ENCODE data around the gene SIRPA.

The SIRPA gene

GRCh38 chr20:1870323-1870722, 24.9 kb upstream of the SIRPA start:
- no peak for DNase-seq (ENCODE audit: low read depth in 1 of 2, low spot score in 1 of 2)

GRCh38 chr20:1870792-1871550, 24.2 kb upstream of the SIRPA start:
- DNase-seq (ENCODE audit: low read depth in 1 of 2, low spot score in 1 of 2) = no peak

- no peak for DNase-seq (ENCODE audit: low read depth in 1 of 2, low spot score in 1 of 2)
These were observed 23.3 kb upstream of the SIRPA start for GRCh38 chr20:1871807-1872458.

GRCh38 chr20:1872459-1873097, 22.6 kb upstream of the SIRPA start:
- no peak for DNase-seq (ENCODE audit: low read depth in 1 of 2, low spot score in 1 of 2)

- DNase-seq (ENCODE audit: low read depth in 1 of 2, low spot score in 1 of 2) = no peak
These were observed 20.6 kb upstream of the SIRPA start for GRCh38 chr20:1874450-1875182.

GRCh38 chr20:1875183-1875554, 20.0 kb upstream of the SIRPA start:
- no peak for DNase-seq (ENCODE audit: low read depth in 1 of 2, low spot score in 1 of 2)

- no peak for DNase-seq (ENCODE audit: low read depth in 1 of 2, low spot score in 1 of 2)
These were observed 19.4 kb upstream of the SIRPA start for GRCh38 chr20:1875762-1876161.

GRCh38 chr20:1876217-1876921, 18.8 kb upstream of the SIRPA start:
- DNase-seq (ENCODE audit: low read depth in 1 of 2, low spot score in 1 of 2) = no peak

GRCh38 chr20:1876975-1877608, 18.1 kb upstream of the SIRPA start:
- no peak for DNase-seq (ENCODE audit: low read depth in 1 of 2, low spot score in 1 of 2)

- no peak for DNase-seq (ENCODE audit: low read depth in 1 of 2, low spot score in 1 of 2)
These were observed 17.5 kb upstream of the SIRPA start for GRCh38 chr20:1877609-1878200.

GRCh38 chr20:1879369-1879768, 15.8 kb upstream of the SIRPA start:
- no peak for DNase-seq (ENCODE audit: low read depth in 1 of 2, low spot score in 1 of 2)

- DNase-seq (ENCODE audit: low read depth in 1 of 2, low spot score in 1 of 2) = no peak
These were observed 15.3 kb upstream of the SIRPA start for GRCh38 chr20:1879934-1880333.

- DNase-seq (ENCODE audit: low read depth in 1 of 2, low spot score in 1 of 2) = no peak
These were observed 14.5 kb upstream of the SIRPA start for GRCh38 chr20:1880529-1881239.

GRCh38 chr20:1881240-1881835, 13.9 kb upstream of the SIRPA start:
- DNase-seq (ENCODE audit: low read depth in 1 of 2, low spot score in 1 of 2) = no peak

- DNase-seq (ENCODE audit: low read depth in 1 of 2, low spot score in 1 of 2) = no peak
These were observed 13.2 kb upstream of the SIRPA start for GRCh38 chr20:1882026-1882425.

GRCh38 chr20:1883986-1884385, 11.2 kb upstream of the SIRPA start:
- DNase-seq (ENCODE audit: low read depth in 1 of 2, low spot score in 1 of 2) = no peak

- no peak for DNase-seq (ENCODE audit: low read depth in 1 of 2, low spot score in 1 of 2)
These were observed 10.0 kb upstream of the SIRPA start for GRCh38 chr20:1885254-1885653.

GRCh38 chr20:1885940-1886693, 9.1 kb upstream of the SIRPA start:
- DNase-seq (ENCODE audit: low read depth in 1 of 2, low spot score in 1 of 2) = no peak

- no peak for DNase-seq (ENCODE audit: low read depth in 1 of 2, low spot score in 1 of 2)
These were observed 7.9 kb upstream of the SIRPA start for GRCh38 chr20:1887321-1887720.
